ENCODE results near the gene CNTNAP2. TPM values are rescaled to one million over a fixed set of nuclear protein-coding genes. Genes with fewer than 3 reads are reported as not detected.

CNTNAP2 gene
- total RNA-seq, 1 donor from 2014 or later = 2.2 TPM

GRCh38 chr7:147811923-147812322, 1695.3 kb downstream of the CNTNAP2 start:
- TF ChIP-seq POLR2AphosphoS5 (IDR thresholded peaks at IDR 0.05; ENCODE audit: insufficient read depth in 1 of 2, low read depth in 1 of 2) = no peak
- no peak for TF ChIP-seq CTCF (IDR thresholded peaks at IDR 0.05)
- TF ChIP-seq POLR2A (IDR thresholded peaks at IDR 0.05) = no peak
- H3K9me3 ChIP-seq = no peaks in the 10 kb centered on the region
- no peaks in the 10 kb centered on the region for H3K4me1 ChIP-seq
- DNase-seq (ENCODE audit: extremely low spot score in 2 of 2) = no peak
- no peak overlapping the region for H3K4me3 ChIP-seq
- no peaks in the 10 kb centered on the region for H3K27me3 ChIP-seq
- H3K27ac ChIP-seq = no peak overlapping the region
- intact Hi-C loops (cut with DNase I) = no loop called here
- no peaks in the 10 kb centered on the region for H3K36me3 ChIP-seq

GRCh38 chr7:147813316-147813715, 1696.7 kb downstream of the CNTNAP2 start:
- intact Hi-C loops (cut with DNase I) = no loop called here
- no peak for DNase-seq (ENCODE audit: extremely low spot score in 2 of 2)
- H3K4me1 ChIP-seq = no peaks in the 10 kb centered on the region
- H3K9me3 ChIP-seq = no peaks in the 10 kb centered on the region
- H3K27me3 ChIP-seq = no peaks in the 10 kb centered on the region
- no peak overlapping the region for H3K4me3 ChIP-seq
- H3K27ac ChIP-seq = no peak overlapping the region
- TF ChIP-seq POLR2AphosphoS5 (IDR thresholded peaks at IDR 0.05; ENCODE audit: insufficient read depth in 1 of 2, low read depth in 1 of 2) (no peak), CTCF (IDR thresholded peaks at IDR 0.05) (no peak), POLR2A (IDR thresholded peaks at IDR 0.05) (no peak)
- H3K36me3 ChIP-seq = no peaks in the 10 kb centered on the region

- no peak overlapping the region for H3K27ac ChIP-seq
- intact Hi-C loops (cut with DNase I) = no loop called here
- no peak for TF ChIP-seq POLR2AphosphoS5 (IDR thresholded peaks at IDR 0.05; ENCODE audit: insufficient read depth in 1 of 2, low read depth in 1 of 2)
- no peak for DNase-seq (ENCODE audit: extremely low spot score in 2 of 2)
- H3K4me1 ChIP-seq = no peaks in the 10 kb centered on the region
- no peak overlapping the region for H3K4me3 ChIP-seq
- H3K9me3 ChIP-seq = no peaks in the 10 kb centered on the region
- H3K27me3 ChIP-seq = no peaks in the 10 kb centered on the region
- H3K36me3 ChIP-seq = no peaks in the 10 kb centered on the region
Measured at GRCh38 chr7:147818317-147818716, 1701.7 kb downstream of the CNTNAP2 start.

- DNase-seq (ENCODE audit: extremely low spot score in 2 of 2) = no peak
- H3K4me1 ChIP-seq = no peaks in the 10 kb centered on the region
- H3K36me3 ChIP-seq = no peaks in the 10 kb centered on the region
- no peak for TF ChIP-seq POLR2A (IDR thresholded peaks at IDR 0.05)
- no peak for TF ChIP-seq CTCF (IDR thresholded peaks at IDR 0.05)
- TF ChIP-seq POLR2AphosphoS5 (IDR thresholded peaks at IDR 0.05; ENCODE audit: insufficient read depth in 1 of 2, low read depth in 1 of 2) = no peak
- H3K4me3 ChIP-seq = no peak overlapping the region
- intact Hi-C loops (cut with DNase I) = no loop called here
- no peak overlapping the region for H3K27ac ChIP-seq
- H3K9me3 ChIP-seq = no peaks in the 10 kb centered on the region
- no peaks in the 10 kb centered on the region for H3K27me3 ChIP-seq
Measured at GRCh38 chr7:147824671-147825070, 1708.1 kb downstream of the CNTNAP2 start.

GRCh38 chr7:147829016-147829415, 1712.4 kb downstream of the CNTNAP2 start:
- Histone ChIP-seq H3K36me3 (no peaks in the 10 kb centered on the region), H3K4me3 (no peak overlapping the region), H3K27ac (no peak overlapping the region), H3K4me1 (no peaks in the 10 kb centered on the region), H3K9me3 (no peaks in the 10 kb centered on the region), H3K27me3 (no peaks in the 10 kb centered on the region)
- intact Hi-C loops (cut with DNase I) = no loop called here
- no peak for DNase-seq (ENCODE audit: extremely low spot score in 2 of 2)
- no peak for TF ChIP-seq POLR2A (IDR thresholded peaks at IDR 0.05)
- TF ChIP-seq POLR2AphosphoS5 (IDR thresholded peaks at IDR 0.05; ENCODE audit: insufficient read depth in 1 of 2, low read depth in 1 of 2) = no peak
- no peak for TF ChIP-seq CTCF (IDR thresholded peaks at IDR 0.05)

- intact Hi-C loops (cut with DNase I) = no loop called here
Measured at GRCh38 chr7:147833557-147833956, 1717.0 kb downstream of the CNTNAP2 start.

More at GRCh38 chr7:147833557-147833956, 1717.0 kb downstream of the CNTNAP2 start:
- no peaks in the 10 kb centered on the region for H3K27me3 ChIP-seq
- no peak for TF ChIP-seq CTCF (IDR thresholded peaks at IDR 0.05)
- TF ChIP-seq POLR2A (IDR thresholded peaks at IDR 0.05) = no peak
- no peak for TF ChIP-seq POLR2AphosphoS5 (IDR thresholded peaks at IDR 0.05; ENCODE audit: insufficient read depth in 1 of 2, low read depth in 1 of 2)
- no peak overlapping the region for H3K4me3 ChIP-seq
- H3K9me3 ChIP-seq = no peaks in the 10 kb centered on the region
- H3K36me3 ChIP-seq = no peaks in the 10 kb centered on the region
- no peak for DNase-seq (ENCODE audit: extremely low spot score in 2 of 2)
- H3K27ac ChIP-seq = no peak overlapping the region
- no peaks in the 10 kb centered on the region for H3K4me1 ChIP-seq
